ENCODE measurements around the gene ITPR2. TPM values are rescaled to one million over a fixed set of nuclear protein-coding genes. Genes with fewer than 3 reads are reported as not detected.

The ITPR2 gene
- polyA plus RNA-seq, 1 donor: 12.5 TPM

- Histone ChIP-seq H3K27me3 (ENCODE audit: control insufficient read depth, insufficient read depth, low read length) (no peaks in the 10 kb centered on the region), H3K4me3 (ENCODE audit: low read length) (no peak overlapping the region), H3K36me3 (ENCODE audit: control insufficient read depth, insufficient read depth, low read length) (no peaks in the 10 kb centered on the region), H3K9me3 (ENCODE audit: control insufficient read depth, low read depth, low read length) (no peaks in the 10 kb centered on the region), H3K27ac (ENCODE audit: low read length) (no peak overlapping the region), H3K4me1 (ENCODE audit: control insufficient read depth, insufficient read depth, low read length) (no peaks in the 10 kb centered on the region)
- no CpG with 5 or more reads among the region's 11 CpGs for WGBS (ENCODE audit: insufficient coverage, low lambda C conversion rate)
- DNase-seq: peak in 1 of 2 donors; percentile 57
Observed at GRCh38 chr12:26338586-26339572, 494.1 kb downstream of the ITPR2 start.

- Histone ChIP-seq H3K36me3 (ENCODE audit: control insufficient read depth, insufficient read depth, low read length) (no peaks in the 10 kb centered on the region), H3K27ac (ENCODE audit: low read length) (no peak overlapping the region), H3K27me3 (ENCODE audit: control insufficient read depth, insufficient read depth, low read length) (no peaks in the 10 kb centered on the region), H3K4me1 (ENCODE audit: control insufficient read depth, insufficient read depth, low read length) (no peaks in the 10 kb centered on the region), H3K9me3 (ENCODE audit: control insufficient read depth, low read depth, low read length) (no peaks in the 10 kb centered on the region), H3K4me3 (ENCODE audit: low read length) (no peak overlapping the region)
- WGBS (ENCODE audit: insufficient coverage, low lambda C conversion rate): no CpG with 5 or more reads among the region's 6 CpGs
- no peak for DNase-seq
Observed at GRCh38 chr12:26335651-26336050, 497.3 kb downstream of the ITPR2 start.

- no peak for DNase-seq
- Histone ChIP-seq H3K4me3 (ENCODE audit: low read length) (no peak overlapping the region), H3K36me3 (ENCODE audit: control insufficient read depth, insufficient read depth, low read length) (no peaks in the 10 kb centered on the region), H3K4me1 (ENCODE audit: control insufficient read depth, insufficient read depth, low read length) (no peaks in the 10 kb centered on the region), H3K9me3 (ENCODE audit: control insufficient read depth, low read depth, low read length) (no peaks in the 10 kb centered on the region), H3K27me3 (ENCODE audit: control insufficient read depth, insufficient read depth, low read length) (no peaks in the 10 kb centered on the region), H3K27ac (ENCODE audit: low read length) (no peak overlapping the region)
- 100% methylated on average over 1 of the region's 6 CpGs for WGBS (ENCODE audit: insufficient coverage, low lambda C conversion rate)
Observed at GRCh38 chr12:26334621-26335124, 498.3 kb downstream of the ITPR2 start.

GRCh38 chr12:26331960-26332359, 501.0 kb downstream of the ITPR2 start:
- Histone ChIP-seq H3K4me1 (ENCODE audit: control insufficient read depth, insufficient read depth, low read length) (no peaks in the 10 kb centered on the region), H3K27ac (ENCODE audit: low read length) (no peak overlapping the region), H3K4me3 (ENCODE audit: low read length) (no peak overlapping the region), H3K9me3 (ENCODE audit: control insufficient read depth, low read depth, low read length) (no peaks in the 10 kb centered on the region), H3K27me3 (ENCODE audit: control insufficient read depth, insufficient read depth, low read length) (no peaks in the 10 kb centered on the region), H3K36me3 (ENCODE audit: control insufficient read depth, insufficient read depth, low read length) (no peaks in the 10 kb centered on the region)
- WGBS (ENCODE audit: insufficient coverage, low lambda C conversion rate): no CpG with 5 or more reads among the region's 4 CpGs
- DNase-seq: no peak

- Histone ChIP-seq H3K27me3 (ENCODE audit: control insufficient read depth, insufficient read depth, low read length) (no peaks in the 10 kb centered on the region), H3K9me3 (ENCODE audit: control insufficient read depth, low read depth, low read length) (no peaks in the 10 kb centered on the region), H3K36me3 (ENCODE audit: control insufficient read depth, insufficient read depth, low read length) (no peaks in the 10 kb centered on the region), H3K27ac (ENCODE audit: low read length) (no peak overlapping the region), H3K4me3 (ENCODE audit: low read length) (no peak overlapping the region), H3K4me1 (ENCODE audit: control insufficient read depth, insufficient read depth, low read length) (no peaks in the 10 kb centered on the region)
- WGBS (ENCODE audit: insufficient coverage, low lambda C conversion rate): 90% methylated on average over 2 of the region's 3 CpGs
- no peak for DNase-seq
Observed at GRCh38 chr12:26331136-26331535, 501.9 kb downstream of the ITPR2 start.

GRCh38 chr12:26327975-26328644, 504.9 kb downstream of the ITPR2 start:
- H3K9me3 ChIP-seq (ENCODE audit: control insufficient read depth, low read depth, low read length): no peaks in the 10 kb centered on the region
- H3K27ac ChIP-seq (ENCODE audit: low read length): no peak overlapping the region
- H3K36me3 ChIP-seq (ENCODE audit: control insufficient read depth, insufficient read depth, low read length): no peaks in the 10 kb centered on the region
- WGBS (ENCODE audit: insufficient coverage, low lambda C conversion rate): 86% methylated on average over 2 of the region's 4 CpGs
- no peaks in the 10 kb centered on the region for H3K27me3 ChIP-seq (ENCODE audit: control insufficient read depth, insufficient read depth, low read length)
- no peak for DNase-seq
- H3K4me3 ChIP-seq (ENCODE audit: low read length): no peak overlapping the region
- peaks cover under 1% of the 10 kb centered on the region for H3K4me1 ChIP-seq (ENCODE audit: control insufficient read depth, insufficient read depth, low read length)

GRCh38 chr12:26323673-26324072, 509.3 kb downstream of the ITPR2 start:
- no peaks in the 10 kb centered on the region for H3K27me3 ChIP-seq (ENCODE audit: control insufficient read depth, insufficient read depth, low read length)
- no peak overlapping the region for H3K4me3 ChIP-seq (ENCODE audit: low read length)
- no peaks in the 10 kb centered on the region for H3K9me3 ChIP-seq (ENCODE audit: control insufficient read depth, low read depth, low read length)
- no CpG with 5 or more reads among the region's 2 CpGs for WGBS (ENCODE audit: insufficient coverage, low lambda C conversion rate)
- no peak overlapping the region for H3K27ac ChIP-seq (ENCODE audit: low read length)
- H3K36me3 ChIP-seq (ENCODE audit: control insufficient read depth, insufficient read depth, low read length): no peaks in the 10 kb centered on the region
- DNase-seq: no peak
- H3K4me1 ChIP-seq (ENCODE audit: control insufficient read depth, insufficient read depth, low read length): peaks cover 10% of the 10 kb centered on the region

GRCh38 chr12:26319511-26319910, 513.5 kb downstream of the ITPR2 start:
- peak overlapping the region; percentile 75 for H3K27ac ChIP-seq (ENCODE audit: low read length)
- no peaks in the 10 kb centered on the region for H3K36me3 ChIP-seq (ENCODE audit: control insufficient read depth, insufficient read depth, low read length)
- peak in 1 of 2 donors; percentile 80 for DNase-seq
- H3K4me1 ChIP-seq (ENCODE audit: control insufficient read depth, insufficient read depth, low read length): peaks cover 15% of the 10 kb centered on the region
- H3K9me3 ChIP-seq (ENCODE audit: control insufficient read depth, low read depth, low read length): peaks cover 3% of the 10 kb centered on the region
- no peak overlapping the region for H3K4me3 ChIP-seq (ENCODE audit: low read length)
- no peaks in the 10 kb centered on the region for H3K27me3 ChIP-seq (ENCODE audit: control insufficient read depth, insufficient read depth, low read length)
- WGBS (ENCODE audit: insufficient coverage, low lambda C conversion rate): 80% methylated on average over 1 of the region's 5 CpGs

- Histone ChIP-seq H3K9me3 (ENCODE audit: control insufficient read depth, low read depth, low read length) (peaks cover 3% of the 10 kb centered on the region), H3K36me3 (ENCODE audit: control insufficient read depth, insufficient read depth, low read length) (no peaks in the 10 kb centered on the region), H3K4me1 (ENCODE audit: control insufficient read depth, insufficient read depth, low read length) (peaks cover 15% of the 10 kb centered on the region), H3K4me3 (ENCODE audit: low read length) (no peak overlapping the region), H3K27me3 (ENCODE audit: control insufficient read depth, insufficient read depth, low read length) (no peaks in the 10 kb centered on the region), H3K27ac (ENCODE audit: low read length) (peak overlapping the region; percentile 75)
- peak; percentile 78 to 89 for DNase-seq
- WGBS (ENCODE audit: insufficient coverage, low lambda C conversion rate): no CpG with 5 or more reads among the region's 5 CpGs
Observed at GRCh38 chr12:26318661-26319068, 514.3 kb downstream of the ITPR2 start.

GRCh38 chr12:26317942-26318575, 514.9 kb downstream of the ITPR2 start:
- H3K27me3 ChIP-seq (ENCODE audit: control insufficient read depth, insufficient read depth, low read length): no peaks in the 10 kb centered on the region
- peaks cover 3% of the 10 kb centered on the region for H3K9me3 ChIP-seq (ENCODE audit: control insufficient read depth, low read depth, low read length)
- H3K36me3 ChIP-seq (ENCODE audit: control insufficient read depth, insufficient read depth, low read length): no peaks in the 10 kb centered on the region
- H3K4me1 ChIP-seq (ENCODE audit: control insufficient read depth, insufficient read depth, low read length): peaks cover 14% of the 10 kb centered on the region
- no peak overlapping the region for H3K4me3 ChIP-seq (ENCODE audit: low read length)
- no peak for DNase-seq
- peak overlapping the region; percentile 75 for H3K27ac ChIP-seq (ENCODE audit: low read length)

Measured in large intestine (tissue), 3 donors.